Astrocyte of the spinal cord (primary cell): ENCODE results near the gene COL4A3.

Source experiments
- DNase-seq: peaks from one replicate; pipeline ENCODE4 v3.0.0; 2011; ENCODE audit warnings: low read depth, low spot score
- H3K4me3 ChIP-seq: 2 replicates; pipeline ENCODE4 v1.5.1; 2011; ENCODE audit warnings: low read depth, mild to moderate bottlenecking, low read length, moderate library complexity
- CTCF ChIP-seq: IDR thresholded peaks from 2 replicates; pipeline ENCODE4 v1.5.1; 2012; ENCODE audit warnings: low read depth, mild to moderate bottlenecking, low read length, inconsistent platforms
- in situ Hi-C: cut with HindIII; loops from 2 replicates; pipeline ENCODE4 v1.10.0; 2017; ENCODE audit warnings: low sequenced_read_pairs

The COL4A3 gene

GRCh38 chr2:227152093-227152766 lies 12.2 kb upstream of the COL4A3 start:
- no peak overlapping the region for H3K4me3 ChIP-seq
- TF ChIP-seq CTCF = no peak
- no peak for DNase-seq
- in situ Hi-C loops = no loop called here

GRCh38 chr2:227153307-227153706 lies 11.1 kb upstream of the COL4A3 start:
- no peak for TF ChIP-seq CTCF
- no peak for DNase-seq
- no peak overlapping the region for H3K4me3 ChIP-seq
- in situ Hi-C loops = no loop called here

- in situ Hi-C loops = no loop called here
Observed at GRCh38 chr2:227153758-227154486, 10.5 kb upstream of the COL4A3 start.

GRCh38 chr2:227154986-227155774 lies 9.2 kb upstream of the COL4A3 start:
- TF ChIP-seq CTCF = no peak
- in situ Hi-C loops = no loop called here
- DNase-seq = peak; percentile 29
- no peak overlapping the region for H3K4me3 ChIP-seq

More at GRCh38 chr2:227153758-227154486, 10.5 kb upstream of the COL4A3 start:
- no peak for TF ChIP-seq CTCF
- H3K4me3 ChIP-seq = no peak overlapping the region
- no peak for DNase-seq

- no peak overlapping the region for H3K4me3 ChIP-seq
- no peak for DNase-seq
- TF ChIP-seq CTCF = no peak
- in situ Hi-C loops = no loop called here
Observed at GRCh38 chr2:227160164-227160563, 4.3 kb upstream of the COL4A3 start.

GRCh38 chr2:227161947-227162346 lies 2.5 kb upstream of the COL4A3 start:
- in situ Hi-C loops = no loop called here
- H3K4me3 ChIP-seq = no peak overlapping the region
- no peak for DNase-seq
- no peak for TF ChIP-seq CTCF
